Dermis blood vessel endothelial cell (primary cell): Measurements from ENCODE around the gene PHLPP2. TPM values are rescaled to one million over a fixed set of nuclear protein-coding genes. Genes with fewer than 3 reads are reported as not detected.

ENCODE experiments used
- DNase-seq: peaks from one replicate; pipeline ENCODE4 v3.0.0; 2010
- total RNA-seq: library from RNA; depleted of rRNA; stranded (reverse); fragments of >200 nt; gene quantifications from 2 replicates; pipeline ENCODE4 v1.2.3, GENCODE V29; 2014

PHLPP2 gene
- total RNA-seq, 1 donor from 2014 or later = 9.0 TPM

GRCh38 chr16:71670537-71670936 is 54.0 kb downstream of the PHLPP2 start:
- no peak for DNase-seq

- no peak for DNase-seq
These were observed 54.5 kb downstream of the PHLPP2 start for GRCh38 chr16:71669926-71670536.

GRCh38 chr16:71666928-71667707 is 57.4 kb downstream of the PHLPP2 start:
- DNase-seq = no peak

DNA sequence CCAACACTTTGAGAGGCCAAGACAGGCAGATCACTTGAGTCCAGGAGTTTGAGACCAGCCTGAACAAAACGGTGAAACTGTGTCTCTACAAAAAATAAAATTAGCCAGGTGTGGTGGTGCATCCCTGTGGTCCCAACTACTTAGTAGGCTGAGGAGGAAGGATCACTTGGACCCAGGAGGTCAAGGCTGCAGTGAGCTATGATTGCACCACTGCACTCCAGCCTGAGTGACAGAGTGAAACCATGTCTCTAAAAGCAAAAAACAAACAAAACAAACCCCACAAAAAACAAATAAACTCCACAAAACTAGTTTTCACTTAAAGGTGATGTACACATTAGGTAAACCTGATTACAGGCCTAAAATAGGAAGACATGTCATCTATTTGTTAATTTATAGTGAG is 58.2 kb downstream of the PHLPP2 start:
- DNase-seq = no peak

GRCh38 chr16:71659471-71659870 is 65.0 kb downstream of the PHLPP2 start:
- no peak for DNase-seq

GRCh38 chr16:71658771-71659170 is 65.7 kb downstream of the PHLPP2 start:
- no peak for DNase-seq

GRCh38 chr16:71649704-71650103 is 74.8 kb downstream of the PHLPP2 start:
- no peak for DNase-seq

GRCh38 chr16:71648921-71649320 is 75.6 kb downstream of the PHLPP2 start:
- DNase-seq = peak; percentile 8

DNA sequence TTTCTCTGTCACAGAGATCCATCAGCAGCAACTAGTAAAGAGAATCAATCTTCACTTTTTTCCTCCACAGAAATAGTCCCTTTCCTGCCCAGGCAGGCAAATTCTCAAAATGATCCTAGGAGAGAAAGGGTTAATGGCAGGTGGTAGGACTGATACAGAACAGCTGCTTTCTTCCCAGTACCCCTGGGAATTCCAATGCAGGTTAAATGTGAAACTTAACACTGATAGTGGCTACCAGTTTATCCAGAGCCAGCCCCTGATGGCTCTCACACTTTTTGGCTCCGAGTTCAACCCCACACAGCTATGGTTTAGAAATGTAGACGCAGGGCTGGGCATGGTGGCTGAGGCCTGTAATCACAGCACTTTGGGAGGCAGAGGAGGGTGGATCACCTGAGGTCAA is 76.3 kb downstream of the PHLPP2 start:
- DNase-seq = no peak

DNA sequence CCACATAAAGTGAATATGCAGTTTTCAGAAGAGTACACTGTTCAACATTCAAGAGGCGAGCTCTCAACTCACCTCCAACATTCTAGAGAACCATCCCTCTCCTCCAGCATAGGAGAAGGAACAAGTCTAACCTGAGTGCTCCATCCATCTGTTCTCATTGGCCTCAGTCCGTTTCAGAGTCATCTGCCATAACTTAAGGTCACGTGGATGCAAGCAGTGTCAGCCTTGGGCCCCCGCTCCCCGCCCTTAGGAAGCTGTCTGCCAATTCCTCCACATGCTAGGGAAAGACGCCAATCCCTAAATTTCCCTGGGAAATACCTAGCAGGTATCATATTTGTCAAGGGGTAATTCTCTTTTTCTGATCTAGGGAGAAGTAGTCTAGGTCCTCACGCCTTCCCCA is 77.1 kb downstream of the PHLPP2 start:
- no peak for DNase-seq

DNA sequence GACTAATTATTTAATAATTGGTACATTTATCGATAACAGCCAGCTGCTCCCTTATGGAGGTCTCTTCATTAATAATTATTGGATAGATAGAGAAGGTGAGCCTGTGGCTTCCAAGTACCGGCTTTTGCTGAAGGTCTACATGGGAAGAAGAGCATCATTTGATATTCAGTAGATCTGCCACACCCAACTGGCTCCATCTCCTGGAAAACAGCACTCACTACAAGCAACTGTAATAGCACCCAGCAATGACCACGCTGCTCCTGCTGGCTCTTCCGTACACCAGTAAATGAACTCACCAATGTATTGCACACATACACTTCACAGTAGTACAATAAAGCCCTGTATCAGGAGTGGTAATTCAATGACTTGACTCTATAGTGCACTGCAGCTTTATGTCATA is 79.1 kb downstream of the PHLPP2 start:
- DNase-seq = peak; percentile 32

GRCh38 chr16:71637398-71637797 is 87.1 kb downstream of the PHLPP2 start:
- DNase-seq = no peak

GRCh38 chr16:71635632-71636031 is 88.9 kb downstream of the PHLPP2 start:
- DNase-seq = no peak

DNA sequence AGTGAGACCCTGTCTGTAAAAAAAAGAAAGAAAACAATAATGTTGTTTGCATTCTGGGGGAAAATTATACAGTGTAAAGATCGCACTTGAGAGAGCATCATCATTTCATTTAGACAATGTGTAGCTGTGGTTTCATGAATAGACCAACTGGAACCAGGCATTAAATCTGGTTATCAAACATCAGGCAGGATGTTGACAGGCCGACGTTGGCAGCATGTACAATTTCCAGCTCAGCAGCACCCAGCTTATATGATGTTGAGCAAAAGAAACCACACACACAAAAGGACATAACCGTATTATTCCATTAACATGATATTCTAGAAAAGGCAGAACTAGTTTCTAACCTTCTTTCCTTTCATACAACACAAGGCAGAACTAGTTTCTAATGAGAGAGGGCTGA is 92.7 kb downstream of the PHLPP2 start:
- DNase-seq = no peak

DNA sequence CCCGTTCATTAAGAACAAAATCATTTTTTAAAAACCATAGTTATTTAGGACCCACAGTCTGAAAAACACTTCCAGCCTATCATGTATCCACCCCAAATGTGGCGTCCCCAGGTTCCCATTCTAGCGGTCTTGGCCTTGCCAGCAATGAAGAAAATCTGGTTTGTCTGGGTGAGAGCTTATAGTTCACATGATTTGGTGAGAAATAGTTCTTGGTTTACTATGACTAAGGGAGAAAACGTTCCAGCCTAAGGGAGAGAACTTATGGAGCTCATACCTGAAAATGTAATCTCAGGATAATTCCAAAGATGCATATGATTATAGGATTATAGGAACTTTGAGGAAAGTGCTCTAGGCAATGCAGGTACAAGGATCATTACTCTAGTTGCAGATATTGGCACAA is 93.7 kb downstream of the PHLPP2 start:
- no peak for DNase-seq

DNA sequence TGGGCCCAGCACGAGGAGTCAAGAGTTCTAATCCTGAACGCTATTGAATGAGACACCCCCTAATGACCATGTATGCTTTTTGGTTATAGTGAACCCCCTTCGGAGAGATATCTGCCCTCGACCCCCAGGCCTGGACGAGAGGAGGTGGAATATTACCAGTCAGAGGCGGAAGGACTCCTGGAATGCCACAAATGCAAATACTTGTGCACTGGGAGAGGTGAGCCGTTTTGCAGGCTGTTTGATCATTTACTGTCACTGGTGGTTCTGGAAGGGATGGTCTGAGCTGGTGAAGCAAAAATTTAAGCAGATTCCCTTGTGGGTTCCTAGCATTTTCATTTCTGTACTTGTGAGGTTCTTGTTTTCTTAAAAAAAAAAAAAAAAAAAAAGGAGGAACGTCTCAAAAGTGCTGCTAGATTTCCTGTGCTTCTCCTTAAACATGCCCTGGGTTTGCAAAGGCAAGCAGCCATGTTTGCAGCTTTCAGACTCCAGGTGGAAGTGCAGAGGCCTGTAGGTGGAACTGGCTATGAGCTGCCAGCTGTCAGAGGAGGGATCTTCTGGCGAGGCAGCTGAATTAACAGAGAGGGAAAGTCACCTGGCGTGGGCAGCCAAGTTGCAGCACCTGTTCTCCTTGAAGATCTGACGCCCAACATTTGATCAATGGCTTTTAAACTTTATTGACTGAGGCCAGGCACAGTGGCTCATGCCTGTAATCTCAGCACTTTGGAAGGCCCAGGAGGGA is 95.1 kb downstream of the PHLPP2 start:
- DNase-seq = no peak

DNA sequence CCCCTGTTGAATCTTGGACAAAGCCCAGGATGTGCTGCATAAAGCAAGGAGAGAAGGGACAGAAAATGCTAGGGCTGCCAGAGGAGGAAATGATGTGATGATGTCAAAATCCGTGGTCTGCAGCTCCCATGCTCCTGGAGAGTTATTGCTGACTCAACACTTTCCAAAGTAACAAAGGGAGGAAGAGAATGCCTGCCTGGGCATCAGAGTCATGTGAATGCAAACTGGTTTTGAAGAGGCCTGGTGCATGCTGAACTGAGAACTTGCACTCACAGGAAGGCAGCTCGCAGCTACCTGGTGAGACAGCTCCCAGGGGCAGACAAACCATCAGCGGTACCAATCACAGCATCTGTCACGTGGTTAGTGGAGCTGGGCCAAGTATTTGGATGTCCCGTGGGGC is 95.7 kb downstream of the PHLPP2 start:
- peak; percentile 71 for DNase-seq

GRCh38 chr16:71627731-71628181 is 96.7 kb downstream of the PHLPP2 start:
- DNase-seq = no peak

DNA sequence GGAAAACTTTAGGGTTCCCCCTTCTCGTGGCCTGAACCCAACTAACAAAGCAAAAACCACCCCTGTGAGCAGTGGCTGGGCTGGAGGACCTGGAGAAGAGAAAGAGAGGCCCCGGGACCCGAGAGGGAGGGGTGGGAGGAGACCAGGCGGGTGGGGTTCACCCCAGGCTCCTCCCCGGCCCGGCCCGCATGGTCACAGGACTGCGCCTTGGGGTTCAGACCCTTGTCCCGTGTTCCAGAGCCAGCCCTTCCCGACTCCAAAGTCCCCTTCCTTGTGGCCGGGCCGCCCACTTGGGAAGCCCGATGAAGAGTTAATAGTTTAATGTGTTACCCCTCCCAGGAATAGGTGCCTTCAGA is 97.7 kb downstream of the PHLPP2 start:
- no peak for DNase-seq

DNA sequence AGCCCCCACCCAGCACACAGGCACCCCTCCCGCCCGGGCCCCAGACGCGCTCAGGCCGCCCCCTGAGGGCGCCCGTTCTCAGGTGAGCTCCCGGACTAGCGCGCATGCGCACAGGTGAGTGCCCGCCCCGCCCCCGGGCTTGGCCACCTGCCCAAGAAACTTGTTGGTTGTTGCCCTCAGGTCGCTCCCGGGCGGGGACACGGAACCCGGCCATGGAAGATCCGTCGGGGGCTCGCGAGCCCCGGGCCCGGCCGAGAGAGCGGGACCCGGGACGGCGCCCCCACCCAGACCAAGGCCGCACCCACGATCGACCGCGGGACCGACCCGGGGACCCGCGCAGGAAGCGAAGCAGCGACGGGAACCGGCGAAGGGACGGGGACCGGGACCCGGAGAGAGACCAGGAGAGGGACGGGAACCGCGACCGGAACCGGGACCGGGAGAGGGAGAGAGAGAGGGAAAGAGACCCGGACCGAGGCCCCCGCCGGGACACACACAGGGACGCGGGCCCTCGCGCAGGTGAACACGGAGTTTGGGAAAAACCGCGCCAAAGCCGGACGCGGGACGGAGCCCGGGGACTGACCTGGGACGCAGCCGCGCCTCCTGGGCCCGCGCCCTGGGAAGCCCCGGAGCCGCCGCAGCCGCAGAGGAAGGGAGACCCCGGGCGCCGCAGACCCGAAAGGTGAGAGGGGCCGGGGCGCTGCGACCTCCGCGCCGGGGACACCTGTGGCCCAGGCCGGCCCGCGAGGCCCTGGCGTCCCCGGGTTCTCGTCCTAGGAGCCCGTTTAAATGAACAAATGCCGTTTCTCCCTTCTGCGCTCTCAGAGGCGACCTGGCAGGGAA is 98.3 kb downstream of the PHLPP2 start, which contains the start of gene MARVELD3:
TSS of gene MARVELD3 (plus strand) at position 167 of the 840 bp plus-strand sequence. CDS start at position 213, 46 bp downstream.
- DNase-seq = no peak

DNA sequence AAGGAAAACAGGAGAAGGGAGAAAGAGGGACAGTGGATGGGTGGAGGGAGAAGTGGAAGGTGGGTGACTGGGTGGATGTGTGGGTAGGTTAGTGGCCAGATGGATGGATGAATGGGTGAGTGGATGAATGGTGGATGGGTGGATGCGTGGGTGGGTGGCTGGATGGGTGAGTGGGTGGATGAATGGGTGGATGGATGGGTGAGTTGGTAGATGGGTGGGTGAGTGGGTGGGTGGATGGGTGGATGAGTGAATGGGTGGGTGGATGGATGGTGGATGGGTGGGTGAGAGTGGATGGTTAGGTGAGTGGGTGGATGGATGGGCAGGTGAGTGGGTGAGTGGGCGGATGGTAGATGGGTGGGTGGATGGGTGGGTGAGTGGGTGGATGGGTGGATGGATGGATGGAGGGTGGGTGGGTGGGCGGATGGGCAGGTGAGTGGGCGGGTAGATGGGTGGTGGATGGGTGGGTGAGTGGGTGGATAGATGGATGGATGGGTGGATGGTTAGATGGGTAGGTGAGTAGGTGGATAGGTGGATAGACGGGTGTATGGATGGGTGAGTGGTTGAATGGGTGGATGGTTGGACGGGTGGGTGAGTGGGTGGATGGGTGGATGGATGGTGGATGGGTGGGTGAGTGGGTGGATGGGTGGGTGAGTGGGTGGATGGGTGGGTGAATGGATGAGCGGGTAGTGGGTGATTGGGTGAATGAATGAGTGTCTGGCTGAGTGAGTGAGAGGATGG is 99.2 kb downstream of the PHLPP2 start:
- DNase-seq = no peak

DNA sequence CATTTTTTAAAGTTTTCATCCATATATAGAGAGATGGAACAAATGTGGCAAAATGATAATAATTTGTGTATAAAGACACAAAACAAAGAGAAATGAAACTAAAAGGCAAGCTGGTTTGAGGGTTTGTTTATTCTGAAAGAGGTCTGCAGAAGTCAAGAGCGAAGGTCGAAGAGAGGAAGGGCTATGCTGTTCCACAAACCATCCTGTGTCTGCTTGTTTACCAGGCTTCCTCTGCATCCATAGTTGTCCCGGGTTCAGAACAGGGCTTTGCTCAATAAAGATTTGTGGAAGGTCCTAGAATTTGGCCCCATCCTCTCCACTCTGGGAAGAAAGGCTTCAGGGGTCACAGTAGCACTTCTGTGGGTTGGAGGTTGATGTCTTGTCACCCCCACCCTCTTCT is 100.9 kb downstream of the PHLPP2 start:
- no peak for DNase-seq
